MM.1S (cell line): ENCODE results near the gene CDH6.

Experiments
- EZH2 ChIP-seq: fragments of 300-600 bp; sonication (generic); optimal IDR thresholded peaks from 2 replicates; pipeline ENCODE3; 2017; ENCODE audit warnings: low read depth, mild to moderate bottlenecking, antibody characterized with exemption, low read length, mixed read lengths
- EZH2phosphoT487 ChIP-seq: fragments of 300-600 bp; sonication (generic); IDR thresholded peaks from 2 replicates; pipeline ENCODE4 v1.6.1; 2018; ENCODE audit warnings: antibody characterized with exemption, low read length
- TF ChIP-seq, protein P1 (sequence below): fragments of 300-600 bp; sonication (generic); IDR thresholded peaks from 2 replicates; pipeline ENCODE4 v1.5.1; 2016; ENCODE audit warnings: antibody characterized with exemption, low read length, mixed read lengths

DNA sequence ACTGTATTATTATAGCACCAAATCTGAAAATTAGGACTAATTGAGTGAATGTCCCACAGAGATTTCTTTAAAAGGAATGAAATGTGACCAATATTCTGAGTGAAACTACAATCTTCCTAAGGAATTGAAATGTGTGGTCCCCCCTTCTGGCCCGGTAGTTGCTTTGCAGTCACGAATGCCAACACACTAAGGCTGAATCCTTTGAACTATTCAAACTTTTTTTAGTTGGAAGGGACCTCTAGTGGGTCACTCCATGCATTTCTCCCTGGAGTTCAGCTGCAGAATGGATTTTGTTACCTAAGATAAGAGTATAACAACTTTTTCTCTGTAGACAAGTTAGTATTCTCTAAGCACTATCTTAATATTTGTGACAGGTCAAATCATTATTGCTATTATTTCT, 2.8 kb downstream of the CDH6 start:
- no peak for TF ChIP-seq EZH2phosphoT487
- TF ChIP-seq, protein P1, sequence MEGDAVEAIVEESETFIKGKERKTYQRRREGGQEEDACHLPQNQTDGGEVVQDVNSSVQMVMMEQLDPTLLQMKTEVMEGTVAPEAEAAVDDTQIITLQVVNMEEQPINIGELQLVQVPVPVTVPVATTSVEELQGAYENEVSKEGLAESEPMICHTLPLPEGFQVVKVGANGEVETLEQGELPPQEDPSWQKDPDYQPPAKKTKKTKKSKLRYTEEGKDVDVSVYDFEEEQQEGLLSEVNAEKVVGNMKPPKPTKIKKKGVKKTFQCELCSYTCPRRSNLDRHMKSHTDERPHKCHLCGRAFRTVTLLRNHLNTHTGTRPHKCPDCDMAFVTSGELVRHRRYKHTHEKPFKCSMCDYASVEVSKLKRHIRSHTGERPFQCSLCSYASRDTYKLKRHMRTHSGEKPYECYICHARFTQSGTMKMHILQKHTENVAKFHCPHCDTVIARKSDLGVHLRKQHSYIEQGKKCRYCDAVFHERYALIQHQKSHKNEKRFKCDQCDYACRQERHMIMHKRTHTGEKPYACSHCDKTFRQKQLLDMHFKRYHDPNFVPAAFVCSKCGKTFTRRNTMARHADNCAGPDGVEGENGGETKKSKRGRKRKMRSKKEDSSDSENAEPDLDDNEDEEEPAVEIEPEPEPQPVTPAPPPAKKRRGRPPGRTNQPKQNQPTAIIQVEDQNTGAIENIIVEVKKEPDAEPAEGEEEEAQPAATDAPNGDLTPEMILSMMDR: no peak
- TF ChIP-seq EZH2: no peak
